SK-N-SH (cell line): ENCODE measurements around the gene ATP8B1. TPM values are rescaled to one million over a fixed set of nuclear protein-coding genes. Genes with fewer than 3 reads are reported as not detected.
A peak's percentile ranks its signal among the peaks of the same experiment; 100 is the strongest.

Experiments
- CTCF ChIA-PET: fragments of 300-600, 350-600 bp; formaldehyde crosslinking; extraction: SDS; loops from one replicate; lab custom pipeline; 2021; lab: Yijun Ruan, JAX
- POLR2A ChIA-PET: fragments of 350-600 bp; sonication (Branson Sonifier 250); formaldehyde crosslinking; extraction: SDS; loops from one replicate; lab custom pipeline; 2020; ENCODE audit warnings: antibody characterized with exemption, inconsistent platforms; lab: Yijun Ruan, JAX
- DNase-seq: peaks from one replicate; pipeline ENCODE4 v3.0.0; 2012
- H2AFZ ChIP-seq: fragments of 200-600 bp; sonication (generic); 2 replicates; pipeline ENCODE4 v1.8.1; 2016; ENCODE audit warnings: antibody characterized with exemption, mild to moderate bottlenecking, low read depth
- H3F3A ChIP-seq: fragments of 200-600 bp; sonication (generic); replicated peaks from 2 replicates; pipeline ENCODE3; 2016; ENCODE audit warnings: antibody characterized with exemption, mild to moderate bottlenecking; ENCODE audit not compliant: insufficient read depth
- H3K27ac ChIP-seq, 2 experiments: fragments of 200-500 bp in 1 of 2; fragments of 200-600 bp in 1 of 2; sonication (Bioruptor generic) in 1 of 2; sonication (generic), shearing (Covaris generic) in 1 of 2; 2 replicates each; pipeline versions ENCODE4 v1.5.1 to v1.6.1; 2014 to 2016; ENCODE audit warnings: low read depth in 2 of 2, inconsistent platforms in 1 of 2, low read length in 1 of 2, mild to moderate bottlenecking in 1 of 2, mixed read lengths in 1 of 2
- H3K27me3 ChIP-seq: fragments of 200-600 bp; sonication (generic), shearing (Covaris generic); 2 replicates; pipeline ENCODE4 v1.6.1; 2016; ENCODE audit warnings: mixed run types; ENCODE audit not compliant: insufficient read depth
- H3K36me3 ChIP-seq, 2 experiments: fragments of 200-500 bp in 1 of 2; fragments of 200-600 bp in 1 of 2; sonication (Bioruptor generic) in 1 of 2; sonication (generic) in 1 of 2; replicated peaks in 1 of 2; 2 replicates each; pipeline versions ENCODE3 to v1.5.1; 2014 to 2016; ENCODE audit warnings: low read length in 1 of 2, mild to moderate bottlenecking in 1 of 2; ENCODE audit not compliant: insufficient read depth in 2 of 2, control insufficient read depth in 1 of 2
- H3K4me1 ChIP-seq, 2 experiments: fragments of 200-500 bp in 1 of 2; fragments of 200-600 bp in 1 of 2; sonication (Bioruptor generic) in 1 of 2; sonication (generic), shearing (Covaris generic) in 1 of 2; 2 replicates each; pipeline versions ENCODE4 v1.5.1 to v1.6.1; 2014 to 2016; ENCODE audit warnings: low read depth in 1 of 2, low read length in 1 of 2, mixed run types in 1 of 2; ENCODE audit not compliant: insufficient read depth in 2 of 2, control insufficient read depth in 1 of 2
- H3K4me2 ChIP-seq: fragments of 200-600 bp; sonication (generic), shearing (Covaris generic); 2 replicates; pipeline ENCODE4 v1.6.1; 2017; ENCODE audit warnings: mixed run types
- H3K4me3 ChIP-seq, 2 experiments: fragments of 200-500 bp in 1 of 2; fragments of 200-600 bp in 1 of 2; sonication (Bioruptor generic) in 1 of 2; sonication (generic), shearing (Covaris generic) in 1 of 2; 2 replicates each; pipeline versions ENCODE4 v1.5.1 to v1.8.1; 2014 to 2016; ENCODE audit warnings: low read depth in 2 of 2, inconsistent platforms in 1 of 2, low read length in 1 of 2, mild to moderate bottlenecking in 1 of 2, mixed read lengths in 1 of 2, moderate library complexity in 1 of 2
- H3K79me2 ChIP-seq: fragments of 200-600 bp; sonication (generic); 2 replicates; pipeline ENCODE4 v1.8.1; 2017; ENCODE audit warnings: mild to moderate bottlenecking; ENCODE audit not compliant: insufficient read depth
- H3K9ac ChIP-seq: fragments of 200-600 bp; sonication (generic); 2 replicates; pipeline ENCODE4 v1.6.1; 2017; ENCODE audit warnings: mixed run types
- H3K9me2 ChIP-seq: fragments of 200-600 bp; sonication (generic); 2 replicates; pipeline ENCODE4 v1.6.1; 2017; ENCODE audit warnings: mixed run types
- H3K9me3 ChIP-seq: fragments of 200-600 bp; sonication (generic); 2 replicates; pipeline ENCODE4 v1.6.1; 2017; ENCODE audit warnings: mixed run types, mild to moderate bottlenecking, moderate library complexity
- H4K20me1 ChIP-seq: fragments of 200-600 bp; sonication (generic); 2 replicates; pipeline ENCODE4 v1.6.1; 2017; ENCODE audit warnings: mild to moderate bottlenecking, mixed run types; ENCODE audit not compliant: insufficient read depth
- FOSL2 ChIP-seq: IDR thresholded peaks from 2 replicates; pipeline ENCODE4 v1.4.0; 2012; ENCODE audit warnings: low read depth, mild to moderate bottlenecking, moderate library complexity, borderline replicate concordance
- IRF3 ChIP-seq: fragments of 150-350 bp; IDR thresholded peaks from 2 replicates; pipeline ENCODE4 v1.6.1; 2016; ENCODE audit warnings: mild to moderate bottlenecking, low read depth, low read length
- MEF2A ChIP-seq: IDR thresholded peaks from 2 replicates; pipeline ENCODE4 v1.4.0; 2012; ENCODE audit warnings: low read depth, borderline replicate concordance
- MXI1 ChIP-seq: IDR thresholded peaks from 2 replicates; pipeline ENCODE4 v1.6.1; 2012; ENCODE audit warnings: mild to moderate bottlenecking, low read depth, low read length, improper control_type of control experiment
- PBX3 ChIP-seq: IDR thresholded peaks from 2 replicates; pipeline ENCODE4; 2012
- RCOR1 ChIP-seq: fragments of 150-350 bp; IDR thresholded peaks from 2 replicates; pipeline ENCODE4 v1.6.1; 2017; ENCODE audit warnings: antibody characterized with exemption, low read length
- TEAD4 ChIP-seq: IDR thresholded peaks from 2 replicates; pipeline ENCODE4 v1.4.0; 2012; ENCODE audit warnings: mild to moderate bottlenecking, borderline replicate concordance; ENCODE audit not compliant: insufficient read depth
- YY1 ChIP-seq: IDR thresholded peaks from 2 replicates; pipeline ENCODE4 v1.4.0; 2012; ENCODE audit warnings: low read depth, mild to moderate bottlenecking
- WGBS: methylation state at CpG from one replicate; pipeline ENCODE4 v1.1.6; 2017; ENCODE audit warnings: low lambda C conversion rate; 5-methylcytosine and 5-hydroxymethylcytosine counted together
- polyA plus RNA-seq, 3 experiments: library from polyadenylated mRNA; depleted of rRNA; stranded (reverse); fragments of >200 nt; gene quantifications; 2 replicates each; pipeline ENCODE4 v1.2.3, GENCODE V29; 2012

The ATP8B1 gene
- polyA plus RNA-seq, 1 of the 3 experiments (the other 2 are of a cell fraction): 43.8 TPM

- no peak for DNase-seq
- Histone ChIP-seq H3K9ac (no peak overlapping the region), H3F3A (peaks cover 29% of the 10 kb centered on the region), H3K9me2 (no peaks in the 10 kb centered on the region), H3K36me3 (peaks cover 25 to 86% of the 10 kb centered on the region in 2 experiments), H3K4me1 (peaks cover 0 to 3% of the 10 kb centered on the region in 2 experiments; a peak in 2 of 4 replicates), H3K27me3 (no peaks in the 10 kb centered on the region), H3K4me2 (no peak overlapping the region), H3K79me2 (peaks cover 89% of the 10 kb centered on the region), H3K9me3 (no peaks in the 10 kb centered on the region), H2AFZ (no peak overlapping the region), H4K20me1 (no peaks in the 10 kb centered on the region), H3K27ac (no peak overlapping the region), H3K4me3 (no peak overlapping the region)
- ChIA-PET CTCF (interaction anchor here (1.2 kb wide), 1 partner anchor 9 kb away, joined by 4 read pairs; no protein-coding TSS in a partner anchor), POLR2A (no interaction called here)
- WGBS: 85% methylated on average over 2 of the region's 2 CpGs
- TF ChIP-seq IRF3 (no peak), RCOR1 (no peak), YY1 (no peak), FOSL2 (no peak), TEAD4 (no peak), PBX3 (no peak), MEF2A (no peak)
These were observed 138.4 kb downstream of the ATP8B1 start for GRCh38 chr18:57664568-57665165.

- WGBS: 86% methylated on average over 11 of the region's 11 CpGs
- Histone ChIP-seq H3K27me3 (no peaks in the 10 kb centered on the region), H3K79me2 (peaks cover 94% of the 10 kb centered on the region), H3K4me2 (no peak overlapping the region), H2AFZ (no peak overlapping the region), H3K4me1 (no peaks in the 10 kb centered on the region; a peak in 1 of 4 replicates), H3K9ac (no peak overlapping the region), H3K27ac (peak overlapping the region in 1 of 2 experiments; percentile 51; a peak in 2 of 4 replicates), H3F3A (peaks cover 24% of the 10 kb centered on the region), H3K4me3 (no peak overlapping the region), H3K9me3 (no peaks in the 10 kb centered on the region; the same call in 1 of the 2 replicates), H3K36me3 (peaks cover 28 to 92% of the 10 kb centered on the region in 2 experiments), H3K9me2 (no peaks in the 10 kb centered on the region), H4K20me1 (peaks cover 3% of the 10 kb centered on the region; the same call in 1 of the 2 replicates)
- ChIA-PET CTCF (no interaction called here), POLR2A (no interaction called here)
- no peak for DNase-seq
- TF ChIP-seq FOSL2 (peak; percentile 61; the same call in 1 of the 2 replicates), MXI1 (no peak)
These were observed 142.2 kb downstream of the ATP8B1 start for GRCh38 chr18:57660961-57661360.
